Stimulated activated CD8-positive, alpha-beta memory T cell treated with anti-CD3 and anti-CD28 coated beads, Interleukin-4, amount 100 ng/mL, for 4 hours (primary cell): ENCODE measurements around the gene RAPH1.
"Not testable (repeated sequence)": the region's sequence is repeated elsewhere in the genome, so short reads cannot be mapped to it uniquely, and the experiment has no call there.

Experiments used
- DNase-seq, 2 donors: peaks; one replicate each; pipeline ENCODE4 v3.0.0-alpha.2; 2020; ENCODE audit warnings: low read depth in 2 of 2, low spot score in 1 of 2

Gene RAPH1

GRCh38 chr2:203372706-203373105 lies 162.4 kb downstream of the RAPH1 start:
- not testable (repeated sequence) for DNase-seq

GRCh38 chr2:203366639-203367466 lies 168.2 kb downstream of the RAPH1 start:
- no peak for DNase-seq

GRCh38 chr2:203361922-203362321 lies 173.2 kb downstream of the RAPH1 start:
- no peak for DNase-seq

- DNase-seq: no peak
These were observed 173.6 kb downstream of the RAPH1 start for GRCh38 chr2:203361495-203361894.

GRCh38 chr2:203360833-203361430 lies 174.2 kb downstream of the RAPH1 start:
- DNase-seq: no peak

GRCh38 chr2:203359450-203359849 lies 175.7 kb downstream of the RAPH1 start:
- DNase-seq: no peak

GRCh38 chr2:203354966-203355365 lies 180.1 kb downstream of the RAPH1 start:
- no peak for DNase-seq

- no peak for DNase-seq
These were observed 182.4 kb downstream of the RAPH1 start for GRCh38 chr2:203352604-203353255.

GRCh38 chr2:203347375-203347774 lies 187.7 kb downstream of the RAPH1 start:
- DNase-seq: no peak

- DNase-seq: no peak
These were observed 188.5 kb downstream of the RAPH1 start for GRCh38 chr2:203346612-203347011.

GRCh38 chr2:203344667-203345066 lies 190.4 kb downstream of the RAPH1 start:
- no peak for DNase-seq
